HG02973 (cell line): ENCODE results near the gene TENM3.
A peak's percentile ranks its signal among the peaks of the same experiment; 100 is the strongest.

Experiments used
- ATAC-seq: cut with Tn5 transposase; IDR thresholded peaks from one replicate; pipeline ENCODE4 v1.9.1; 2021; ENCODE audit warnings: moderate library complexity; ENCODE audit not compliant: unreplicated experiment

Gene TENM3

GRCh38 chr4:182593864-182594263 lies 350.7 kb downstream of the TENM3 start:
- no peak for ATAC-seq

- ATAC-seq: no peak
These were observed 356.9 kb downstream of the TENM3 start for GRCh38 chr4:182600093-182600492.

GRCh38 chr4:182600856-182601255 lies 357.7 kb downstream of the TENM3 start:
- no peak for ATAC-seq

DNA sequence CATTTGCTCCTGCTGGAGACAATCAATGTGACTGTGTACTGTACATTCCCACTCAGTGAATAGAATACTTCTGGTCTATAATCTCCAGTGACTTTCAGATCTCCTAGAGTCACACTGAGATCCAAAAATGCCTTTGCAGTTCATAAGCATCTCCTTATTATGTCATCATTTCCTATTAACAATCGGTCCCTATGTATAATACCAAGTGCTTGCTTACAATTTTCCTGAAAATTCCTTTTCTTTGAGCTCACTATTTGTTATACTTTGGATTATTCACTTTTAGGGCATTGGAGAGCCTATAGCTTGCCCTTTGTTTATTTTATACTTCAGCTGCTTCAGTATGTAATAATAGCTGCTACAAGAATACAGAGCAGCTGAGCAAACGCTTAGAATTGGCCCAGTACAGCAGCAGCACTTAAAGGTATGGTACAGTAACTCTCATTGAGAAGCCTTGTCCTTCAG lies 361.0 kb downstream of the TENM3 start:
- no peak for ATAC-seq

- ATAC-seq: no peak
These were observed 361.8 kb downstream of the TENM3 start for GRCh38 chr4:182604953-182605352.

DNA sequence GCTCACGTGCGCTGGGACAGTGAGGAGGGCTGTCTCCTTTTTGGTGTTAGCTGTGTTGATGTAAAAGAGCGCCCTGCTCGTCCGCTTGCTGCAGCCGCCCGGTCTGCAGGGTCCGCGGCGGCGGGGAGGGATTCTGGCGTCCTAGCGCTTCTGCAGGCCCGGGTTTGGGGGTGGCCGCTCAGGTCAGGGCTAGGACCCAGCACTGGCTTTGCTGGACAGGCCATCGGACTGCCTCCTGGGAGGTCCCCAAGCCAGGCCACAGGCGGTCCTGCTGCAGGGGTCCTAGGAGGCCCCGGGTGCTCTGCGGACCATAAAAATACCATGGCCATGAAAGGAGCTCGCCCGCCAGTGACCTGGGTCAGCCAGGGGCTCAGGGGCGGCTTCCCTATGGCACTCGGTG lies 365.3 kb downstream of the TENM3 start:
- no peak for ATAC-seq

DNA sequence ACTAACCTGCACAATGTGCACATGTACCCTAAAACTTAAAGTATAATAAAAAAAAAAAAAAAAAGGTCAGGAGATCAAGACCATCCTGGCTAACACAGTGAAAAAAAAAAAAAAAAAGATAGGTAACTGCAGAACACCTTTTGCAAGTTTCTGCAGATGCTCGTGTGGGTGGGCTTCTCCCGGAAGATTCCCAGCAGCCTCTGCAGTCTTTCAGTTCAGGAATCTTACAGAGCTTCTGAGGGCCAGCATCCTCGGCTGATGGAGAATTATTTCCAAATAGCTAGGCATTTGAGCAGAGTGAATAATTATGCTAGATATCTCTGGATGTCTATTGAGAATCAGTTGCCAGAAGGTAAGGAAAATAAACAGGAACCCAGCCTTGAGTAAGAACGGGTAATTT lies 373.3 kb downstream of the TENM3 start:
- no peak for ATAC-seq

DNA sequence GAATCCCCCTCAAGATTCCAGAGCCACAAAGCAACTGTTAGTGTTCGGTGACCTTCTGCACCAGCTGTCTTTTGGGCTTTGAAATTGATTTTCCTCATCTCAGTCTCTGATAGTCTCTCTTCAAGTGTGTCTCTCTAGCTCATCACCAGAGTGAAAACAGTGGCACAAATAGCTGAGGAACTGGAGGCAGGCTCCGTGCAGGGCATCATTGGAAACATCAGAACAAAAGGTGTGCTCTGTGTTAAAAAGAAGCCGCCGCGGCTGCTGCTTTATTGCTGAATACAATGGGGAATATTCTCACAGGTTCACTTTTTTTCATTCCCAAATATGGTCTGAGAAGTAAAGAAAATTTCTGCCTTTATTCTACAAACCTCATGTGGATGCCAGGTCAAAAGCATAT lies 376.5 kb downstream of the TENM3 start:
- no peak for ATAC-seq

DNA sequence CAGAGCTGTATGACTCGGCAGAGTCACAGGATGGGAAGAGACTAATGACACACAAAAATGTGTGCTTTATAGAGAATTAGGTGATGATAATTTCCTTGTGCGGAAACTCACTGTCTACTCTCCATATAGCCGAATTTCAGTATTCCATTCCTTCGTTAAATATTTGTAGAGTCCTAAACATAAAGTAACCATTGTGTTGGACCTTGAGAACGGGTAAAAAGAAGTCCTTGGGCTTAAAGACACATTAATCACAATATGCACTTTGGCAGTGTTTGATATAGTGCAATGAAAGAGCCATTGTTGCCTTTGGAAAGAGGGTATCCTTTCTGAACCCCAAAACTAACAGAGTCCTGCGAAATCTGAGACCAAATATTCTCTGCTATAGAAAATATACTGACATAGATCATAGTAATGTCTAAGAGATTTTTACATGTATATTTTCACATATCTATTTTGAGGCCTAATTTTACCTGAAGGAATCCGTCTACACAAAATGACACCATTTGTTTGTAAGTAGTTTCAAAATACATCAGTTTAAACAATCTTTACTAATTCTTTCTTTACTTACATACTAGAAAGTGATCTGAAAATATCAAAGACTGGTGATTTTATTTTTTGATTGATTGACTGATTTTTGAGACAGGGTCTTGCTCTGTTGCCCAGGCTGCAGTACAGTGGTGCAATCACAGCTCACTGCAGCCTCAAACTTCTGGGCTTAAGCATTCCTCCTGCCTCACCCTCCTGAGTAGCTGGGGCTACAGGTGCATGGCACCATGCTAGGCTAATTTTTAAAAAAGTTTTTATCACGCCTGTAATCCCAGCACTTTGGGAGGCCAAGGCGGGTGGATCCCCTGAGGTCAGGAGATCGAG lies 377.1 kb downstream of the TENM3 start:
- ATAC-seq: no peak

DNA sequence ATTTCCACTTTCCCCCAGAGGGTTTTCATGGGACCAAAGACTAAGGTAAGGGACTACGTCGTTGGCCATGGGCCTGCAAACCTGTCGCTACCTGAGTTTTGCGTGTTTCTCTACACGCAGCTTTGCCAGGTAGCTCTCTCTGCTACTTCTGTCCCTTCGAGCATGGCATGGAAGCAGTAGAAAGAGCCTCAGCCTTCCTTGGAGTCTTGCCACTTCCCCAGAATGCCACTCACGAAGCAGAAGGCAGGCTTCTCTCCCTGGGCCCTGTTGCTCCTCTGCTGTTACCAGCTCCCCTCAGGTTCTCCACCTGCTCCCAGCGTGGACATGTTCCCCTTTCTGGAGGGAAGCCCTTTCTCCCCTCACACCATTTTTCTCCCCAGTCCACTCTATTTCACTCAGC lies 381.1 kb downstream of the TENM3 start:
- no peak for ATAC-seq

DNA sequence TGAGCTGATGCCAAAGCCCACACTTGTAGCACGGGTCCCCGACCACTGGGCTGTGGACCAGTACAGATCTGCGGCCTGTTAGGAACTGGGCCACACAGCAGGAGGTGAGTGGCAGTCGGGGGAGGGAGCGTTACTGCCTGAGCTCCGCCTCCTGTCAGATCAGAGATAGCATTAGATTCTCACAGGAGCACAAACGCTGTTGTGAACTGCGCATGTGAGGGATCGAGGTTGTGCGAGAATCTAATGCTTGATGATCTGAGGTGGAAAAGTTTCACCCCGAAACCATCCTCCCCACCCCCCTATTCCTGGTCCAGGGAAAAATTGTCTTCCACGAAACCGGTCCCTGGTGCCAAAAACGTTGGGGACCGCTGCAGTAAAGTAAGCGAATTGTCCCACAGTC lies 382.0 kb downstream of the TENM3 start:
- no peak for ATAC-seq

GRCh38 chr4:182627996-182628395 lies 384.8 kb downstream of the TENM3 start:
- no peak for ATAC-seq

DNA sequence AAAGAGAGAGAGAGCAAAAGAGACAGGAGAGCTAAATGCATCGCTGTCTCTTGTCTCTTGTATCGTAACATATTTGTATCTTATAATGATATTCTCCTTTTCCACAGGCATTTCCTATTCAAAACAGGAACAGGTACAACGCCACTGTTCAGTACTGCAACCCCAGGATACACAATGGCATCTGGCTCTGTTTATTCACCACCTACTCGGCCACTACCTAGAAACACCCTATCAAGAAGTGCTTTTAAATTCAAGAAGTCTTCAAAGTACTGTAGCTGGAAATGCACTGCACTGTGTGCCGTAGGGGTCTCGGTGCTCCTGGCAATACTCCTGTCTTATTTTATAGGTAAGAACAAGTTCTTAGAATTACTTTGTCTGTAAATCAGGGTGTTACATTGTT lies 385.3 kb downstream of the TENM3 start:
- ATAC-seq: no peak

- ATAC-seq: no peak
These were observed 385.9 kb downstream of the TENM3 start for GRCh38 chr4:182629096-182629495.

- no peak for ATAC-seq
These were observed 397.3 kb downstream of the TENM3 start for GRCh38 chr4:182640491-182640890.

- no peak for ATAC-seq
These were observed 397.7 kb downstream of the TENM3 start for GRCh38 chr4:182640932-182641331.

- peak; percentile 79 for ATAC-seq
These were observed 399.6 kb downstream of the TENM3 start for GRCh38 chr4:182642831-182643230.

GRCh38 chr4:182643801-182644682 lies 400.8 kb downstream of the TENM3 start:
- ATAC-seq: no peak

GRCh38 chr4:182644683-182645050 lies 401.5 kb downstream of the TENM3 start:
- ATAC-seq: no peak

DNA sequence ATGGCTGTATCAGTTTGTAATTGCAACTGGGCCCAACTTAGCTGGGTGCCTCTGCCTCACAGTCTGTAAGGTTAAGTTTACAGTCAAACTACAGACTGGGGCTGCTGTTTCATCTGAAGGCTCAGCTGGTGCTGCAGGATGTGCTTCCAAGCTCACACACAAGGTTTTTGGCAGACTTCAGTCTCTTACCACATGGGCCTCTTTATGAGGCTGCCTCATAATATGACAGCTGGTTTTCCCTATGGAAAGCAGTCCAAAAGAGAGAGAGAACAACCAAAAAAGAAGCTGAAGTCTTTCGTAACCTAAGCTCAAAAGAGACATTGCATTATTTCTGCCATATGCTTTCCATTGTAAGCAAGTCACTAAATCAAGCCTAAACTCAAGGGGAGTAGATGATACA lies 402.3 kb downstream of the TENM3 start:
- no peak for ATAC-seq

DNA sequence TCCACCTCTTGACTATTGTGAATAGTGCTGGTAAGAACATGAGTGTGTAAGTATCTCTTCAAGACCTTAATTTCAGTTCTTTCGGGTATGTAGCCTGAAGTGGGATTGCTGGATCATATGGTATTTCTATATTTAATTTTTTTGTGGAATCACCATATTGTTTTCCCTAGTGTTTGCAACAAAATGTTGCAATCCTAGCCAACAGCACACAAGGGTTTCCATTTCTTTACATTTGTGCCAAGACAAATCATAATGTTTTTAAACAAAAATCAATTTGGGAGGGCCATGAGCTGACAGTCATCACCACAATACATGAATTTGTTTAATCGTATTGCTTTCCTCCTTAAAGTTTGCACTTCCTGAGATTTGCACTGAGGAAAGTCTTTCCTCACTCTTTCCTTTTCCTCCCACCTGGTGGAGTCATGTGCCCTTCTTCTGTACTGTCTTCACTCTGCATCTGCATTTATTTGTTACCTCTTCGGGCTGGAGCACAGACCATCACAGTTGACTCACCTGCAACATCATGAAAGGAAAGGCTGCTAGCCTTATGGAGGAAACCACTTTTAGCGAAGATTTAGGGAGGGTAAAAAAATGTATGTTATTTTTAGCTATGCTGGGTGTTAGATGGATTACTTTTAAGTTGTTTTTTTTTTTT lies 404.6 kb downstream of the TENM3 start:
- no peak for ATAC-seq
